SK-N-SH treated with all-trans-retinoic acid at 6 μM for 48 hours (cell line): ENCODE results near the gene TYRP1.

ENCODE experiments used
- ATAC-seq: fragments of 200-7000 bp; cut with Tn5 transposase; 3 replicates; pipeline ENCODE4 v1.9.1; 2020; ENCODE audit warnings: mild to moderate bottlenecking, moderate library complexity
- ARNTL ChIP-seq: fragments of 450-650 bp; formaldehyde crosslinking; IDR thresholded peaks from 2 replicates; pipeline ENCODE4 v1.5.0; 2020; ENCODE audit warnings: low read depth, mild to moderate bottlenecking, moderate library complexity, borderline replicate concordance
- BACH2 ChIP-seq: fragments of 250-450 bp; sonication (Bioruptor Pico); IDR thresholded peaks from 2 replicates; pipeline ENCODE4 v1.9.0; 2021; ENCODE audit warnings: mild to moderate bottlenecking, borderline replicate concordance
- CSDC2 ChIP-seq: fragments of 250-450 bp; sonication (Bioruptor Pico); IDR thresholded peaks from 2 replicates; pipeline ENCODE4 v1.5.0; 2020; ENCODE audit warnings: mild to moderate bottlenecking, moderate library complexity
- ESRRG ChIP-seq: fragments of 250-450 bp; sonication (Bioruptor Pico); IDR thresholded peaks from 2 replicates; pipeline ENCODE4 v1.6.1; 2021; ENCODE audit warnings: mild to moderate bottlenecking
- GLIS3 ChIP-seq: fragments of 250-450 bp; sonication (Bioruptor Pico); IDR thresholded peaks from 2 replicates; pipeline ENCODE4 v1.5.0; 2020; ENCODE audit warnings: mild to moderate bottlenecking, moderate library complexity
- ISL1 ChIP-seq: fragments of 250-450 bp; sonication (Bioruptor Pico); IDR thresholded peaks from 2 replicates; pipeline ENCODE4 v2.1.2; 2022; ENCODE audit warnings: mild to moderate bottlenecking, moderate library complexity
- OSR1 ChIP-seq: fragments of 250-450 bp; sonication (Bioruptor Pico); IDR thresholded peaks from 2 replicates; pipeline ENCODE4 v1.8.0; 2022; ENCODE audit warnings: moderate library complexity, mild to moderate bottlenecking, inconsistent platforms
- RARB ChIP-seq: fragments of 250-450 bp; sonication (Bioruptor Pico); IDR thresholded peaks from 2 replicates; pipeline ENCODE4 v1.8.0; 2021; ENCODE audit warnings: mild to moderate bottlenecking, moderate library complexity
- SNAI2 ChIP-seq: fragments of 250-450 bp; sonication (Bioruptor Pico); IDR thresholded peaks from 2 replicates; pipeline ENCODE4 v1.5.0; 2020; ENCODE audit warnings: mild to moderate bottlenecking, moderate library complexity
- TOX ChIP-seq: fragments of 250-450 bp; sonication (Bioruptor Pico); IDR thresholded peaks from 2 replicates; pipeline ENCODE4 v1.8.0; 2021; ENCODE audit warnings: mild to moderate bottlenecking, moderate library complexity, borderline replicate concordance
- ZFP3 ChIP-seq: fragments of 250-450 bp; sonication (Bioruptor Pico); IDR thresholded peaks from 2 replicates; pipeline ENCODE4 v1.5.0; 2020; ENCODE audit warnings: mild to moderate bottlenecking, moderate library complexity
- ZFP30 ChIP-seq: fragments of 450-650 bp; formaldehyde crosslinking; IDR thresholded peaks from 2 replicates; pipeline ENCODE4 v1.5.0; 2022; ENCODE audit warnings: mild to moderate bottlenecking, moderate library complexity
- ZNF565 ChIP-seq: fragments of 450-650 bp; formaldehyde crosslinking; conservative IDR thresholded peaks from 2 replicates; pipeline ENCODE4 v1.5.0; 2020; ENCODE audit warnings: low read depth, mild to moderate bottlenecking, moderate library complexity
- ZNF70 ChIP-seq: fragments of 450-650 bp; formaldehyde crosslinking; IDR thresholded peaks from 2 replicates; pipeline ENCODE4 v1.5.0; 2020; ENCODE audit warnings: mild to moderate bottlenecking, moderate library complexity
- ZNF8 ChIP-seq: fragments of 450-650 bp; formaldehyde crosslinking; IDR thresholded peaks from 2 replicates; pipeline ENCODE4 v1.5.0; 2020; ENCODE audit warnings: mild to moderate bottlenecking, moderate library complexity
- TF ChIP-seq, protein P1 (sequence below): fragments of 250-450 bp; sonication (Bioruptor Pico); IDR thresholded peaks from 2 replicates; pipeline ENCODE4 v1.5.0; 2020; ENCODE audit warnings: mild to moderate bottlenecking, moderate library complexity
- TF ChIP-seq, protein P2 (sequence below): fragments of 250-450 bp; sonication (Bioruptor Pico); IDR thresholded peaks from 2 replicates; pipeline ENCODE4 v1.5.1; 2021; ENCODE audit warnings: mild to moderate bottlenecking, moderate library complexity
- TF ChIP-seq, protein P3 (sequence below): fragments of 250-450 bp; sonication (Bioruptor Pico); IDR thresholded peaks from 2 replicates; pipeline ENCODE4 v1.8.0; 2020; ENCODE audit warnings: mild to moderate bottlenecking, moderate library complexity, borderline replicate concordance
- TF ChIP-seq, protein P4 (sequence below): fragments of 250-450 bp; sonication (Bioruptor Pico); IDR thresholded peaks from 2 replicates; pipeline ENCODE4 v1.5.1; 2020; ENCODE audit warnings: low read depth, mild to moderate bottlenecking, moderate library complexity
- TF ChIP-seq, protein P5 (sequence below): fragments of 250-450 bp; sonication (Bioruptor Pico); IDR thresholded peaks from 2 replicates; pipeline ENCODE4 v1.8.0; 2021; ENCODE audit warnings: low read depth, mild to moderate bottlenecking, moderate library complexity, borderline replicate concordance

The TYRP1 gene

DNA sequence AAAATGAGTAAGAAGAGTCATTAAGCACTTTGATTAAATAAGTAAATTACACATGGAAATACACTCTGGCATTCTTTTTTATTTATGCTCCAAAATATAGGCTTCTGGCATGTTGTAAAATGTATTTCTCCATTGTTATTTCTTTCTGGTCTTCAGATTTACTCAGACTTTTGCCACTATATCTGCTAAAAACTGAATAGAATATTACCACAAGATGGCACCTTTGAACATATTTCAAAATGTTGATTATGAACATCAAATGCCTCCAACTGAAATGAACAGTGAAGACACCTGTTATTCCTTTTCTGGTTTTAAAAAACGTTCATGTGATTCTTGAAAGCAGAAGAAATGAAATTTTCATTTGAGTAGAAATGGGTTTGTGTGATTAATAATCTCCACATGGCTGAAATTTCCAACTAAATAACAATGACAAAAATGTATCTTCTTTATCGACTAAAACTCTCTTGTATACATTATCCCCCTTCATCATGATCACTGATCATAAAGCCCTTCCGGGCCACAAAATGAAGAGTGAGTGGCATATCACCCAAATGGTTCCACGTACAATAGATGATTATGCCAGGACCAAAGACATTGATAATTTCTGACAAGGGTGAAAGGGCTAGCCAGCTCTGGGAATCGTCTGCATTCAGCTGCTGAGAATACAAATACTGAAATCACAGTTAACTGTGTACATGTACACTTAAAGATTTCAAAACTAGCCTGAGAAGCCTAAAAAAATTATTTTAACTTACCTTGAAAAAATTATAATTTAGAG lies 23.8 kb downstream of the TYRP1 start:
- ATAC-seq: no peak
- no peak for TF ChIP-seq ARNTL (CRISPR knock-in tag)
- TF ChIP-seq, protein P1, sequence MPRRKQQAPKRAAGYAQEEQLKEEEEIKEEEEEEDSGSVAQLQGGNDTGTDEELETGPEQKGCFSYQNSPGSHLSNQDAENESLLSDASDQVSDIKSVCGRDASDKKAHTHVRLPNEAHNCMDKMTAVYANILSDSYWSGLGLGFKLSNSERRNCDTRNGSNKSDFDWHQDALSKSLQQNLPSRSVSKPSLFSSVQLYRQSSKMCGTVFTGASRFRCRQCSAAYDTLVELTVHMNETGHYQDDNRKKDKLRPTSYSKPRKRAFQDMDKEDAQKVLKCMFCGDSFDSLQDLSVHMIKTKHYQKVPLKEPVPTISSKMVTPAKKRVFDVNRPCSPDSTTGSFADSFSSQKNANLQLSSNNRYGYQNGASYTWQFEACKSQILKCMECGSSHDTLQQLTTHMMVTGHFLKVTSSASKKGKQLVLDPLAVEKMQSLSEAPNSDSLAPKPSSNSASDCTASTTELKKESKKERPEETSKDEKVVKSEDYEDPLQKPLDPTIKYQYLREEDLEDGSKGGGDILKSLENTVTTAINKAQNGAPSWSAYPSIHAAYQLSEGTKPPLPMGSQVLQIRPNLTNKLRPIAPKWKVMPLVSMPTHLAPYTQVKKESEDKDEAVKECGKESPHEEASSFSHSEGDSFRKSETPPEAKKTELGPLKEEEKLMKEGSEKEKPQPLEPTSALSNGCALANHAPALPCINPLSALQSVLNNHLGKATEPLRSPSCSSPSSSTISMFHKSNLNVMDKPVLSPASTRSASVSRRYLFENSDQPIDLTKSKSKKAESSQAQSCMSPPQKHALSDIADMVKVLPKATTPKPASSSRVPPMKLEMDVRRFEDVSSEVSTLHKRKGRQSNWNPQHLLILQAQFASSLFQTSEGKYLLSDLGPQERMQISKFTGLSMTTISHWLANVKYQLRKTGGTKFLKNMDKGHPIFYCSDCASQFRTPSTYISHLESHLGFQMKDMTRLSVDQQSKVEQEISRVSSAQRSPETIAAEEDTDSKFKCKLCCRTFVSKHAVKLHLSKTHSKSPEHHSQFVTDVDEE (CRISPR knock-in tag): no peak
- no peak for TF ChIP-seq SNAI2
- TF ChIP-seq ZFP3: no peak
- TF ChIP-seq ZNF565 (CRISPR knock-in tag): no peak
- TF ChIP-seq, protein P2, sequence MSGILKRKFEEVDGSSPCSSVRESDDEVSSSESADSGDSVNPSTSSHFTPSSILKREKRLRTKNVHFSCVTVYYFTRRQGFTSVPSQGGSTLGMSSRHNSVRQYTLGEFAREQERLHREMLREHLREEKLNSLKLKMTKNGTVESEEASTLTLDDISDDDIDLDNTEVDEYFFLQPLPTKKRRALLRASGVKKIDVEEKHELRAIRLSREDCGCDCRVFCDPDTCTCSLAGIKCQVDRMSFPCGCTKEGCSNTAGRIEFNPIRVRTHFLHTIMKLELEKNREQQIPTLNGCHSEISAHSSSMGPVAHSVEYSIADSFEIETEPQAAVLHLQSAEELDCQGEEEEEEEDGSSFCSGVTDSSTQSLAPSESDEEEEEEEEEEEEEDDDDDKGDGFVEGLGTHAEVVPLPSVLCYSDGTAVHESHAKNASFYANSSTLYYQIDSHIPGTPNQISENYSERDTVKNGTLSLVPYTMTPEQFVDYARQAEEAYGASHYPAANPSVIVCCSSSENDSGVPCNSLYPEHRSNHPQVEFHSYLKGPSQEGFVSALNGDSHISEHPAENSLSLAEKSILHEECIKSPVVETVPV: no peak
- no peak for TF ChIP-seq OSR1 (CRISPR knock-in tag)
- TF ChIP-seq ZFP30 (CRISPR knock-in tag): no peak
- TF ChIP-seq RARB: no peak
- TF ChIP-seq, protein P3, sequence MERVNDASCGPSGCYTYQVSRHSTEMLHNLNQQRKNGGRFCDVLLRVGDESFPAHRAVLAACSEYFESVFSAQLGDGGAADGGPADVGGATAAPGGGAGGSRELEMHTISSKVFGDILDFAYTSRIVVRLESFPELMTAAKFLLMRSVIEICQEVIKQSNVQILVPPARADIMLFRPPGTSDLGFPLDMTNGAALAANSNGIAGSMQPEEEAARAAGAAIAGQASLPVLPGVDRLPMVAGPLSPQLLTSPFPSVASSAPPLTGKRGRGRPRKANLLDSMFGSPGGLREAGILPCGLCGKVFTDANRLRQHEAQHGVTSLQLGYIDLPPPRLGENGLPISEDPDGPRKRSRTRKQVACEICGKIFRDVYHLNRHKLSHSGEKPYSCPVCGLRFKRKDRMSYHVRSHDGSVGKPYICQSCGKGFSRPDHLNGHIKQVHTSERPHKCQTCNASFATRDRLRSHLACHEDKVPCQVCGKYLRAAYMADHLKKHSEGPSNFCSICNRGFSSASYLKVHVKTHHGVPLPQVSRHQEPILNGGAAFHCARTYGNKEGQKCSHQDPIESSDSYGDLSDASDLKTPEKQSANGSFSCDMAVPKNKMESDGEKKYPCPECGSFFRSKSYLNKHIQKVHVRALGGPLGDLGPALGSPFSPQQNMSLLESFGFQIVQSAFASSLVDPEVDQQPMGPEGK: no peak
- TF ChIP-seq ZNF70 (CRISPR knock-in tag): no peak
- TF ChIP-seq GLIS3 (CRISPR knock-in tag): no peak
- TF ChIP-seq, protein P4, sequence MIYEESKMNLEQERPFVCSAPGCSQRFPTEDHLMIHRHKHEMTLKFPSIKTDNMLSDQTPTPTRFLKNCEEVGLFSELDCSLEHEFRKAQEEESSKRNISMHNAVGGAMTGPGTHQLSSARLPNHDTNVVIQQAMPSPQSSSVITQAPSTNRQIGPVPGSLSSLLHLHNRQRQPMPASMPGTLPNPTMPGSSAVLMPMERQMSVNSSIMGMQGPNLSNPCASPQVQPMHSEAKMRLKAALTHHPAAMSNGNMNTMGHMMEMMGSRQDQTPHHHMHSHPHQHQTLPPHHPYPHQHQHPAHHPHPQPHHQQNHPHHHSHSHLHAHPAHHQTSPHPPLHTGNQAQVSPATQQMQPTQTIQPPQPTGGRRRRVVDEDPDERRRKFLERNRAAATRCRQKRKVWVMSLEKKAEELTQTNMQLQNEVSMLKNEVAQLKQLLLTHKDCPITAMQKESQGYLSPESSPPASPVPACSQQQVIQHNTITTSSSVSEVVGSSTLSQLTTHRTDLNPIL (CRISPR knock-in tag): no peak

DNA sequence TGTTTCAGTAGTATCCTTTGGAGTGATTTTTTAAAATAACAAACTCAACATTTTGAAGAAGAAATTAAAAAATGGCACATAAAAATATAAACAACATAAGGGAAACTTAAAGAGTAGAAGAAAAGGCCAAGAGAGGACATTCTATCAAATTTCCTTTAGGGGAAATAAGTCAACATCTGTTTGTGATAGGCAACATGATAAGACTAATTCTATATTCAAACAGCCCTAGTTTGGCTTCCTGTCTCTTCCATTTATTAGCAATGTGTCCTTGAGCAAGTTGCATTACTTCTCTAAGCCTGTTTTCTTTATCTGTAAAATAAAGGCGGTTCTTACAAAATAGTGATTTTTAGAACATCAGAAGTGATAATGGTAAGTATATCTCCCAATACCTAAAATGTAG lies 24.7 kb downstream of the TYRP1 start:
- TF ChIP-seq SNAI2 (no peak), ISL1 (CRISPR knock-in tag) (no peak), CSDC2 (CRISPR knock-in tag) (no peak), ZFP3 (no peak), TOX (no peak), RARB (no peak), BACH2 (CRISPR knock-in tag) (no peak), ZNF565 (CRISPR knock-in tag) (no peak)
- TF ChIP-seq, protein P3: no peak
- TF ChIP-seq, protein P2: no peak
- no peak for ATAC-seq

DNA sequence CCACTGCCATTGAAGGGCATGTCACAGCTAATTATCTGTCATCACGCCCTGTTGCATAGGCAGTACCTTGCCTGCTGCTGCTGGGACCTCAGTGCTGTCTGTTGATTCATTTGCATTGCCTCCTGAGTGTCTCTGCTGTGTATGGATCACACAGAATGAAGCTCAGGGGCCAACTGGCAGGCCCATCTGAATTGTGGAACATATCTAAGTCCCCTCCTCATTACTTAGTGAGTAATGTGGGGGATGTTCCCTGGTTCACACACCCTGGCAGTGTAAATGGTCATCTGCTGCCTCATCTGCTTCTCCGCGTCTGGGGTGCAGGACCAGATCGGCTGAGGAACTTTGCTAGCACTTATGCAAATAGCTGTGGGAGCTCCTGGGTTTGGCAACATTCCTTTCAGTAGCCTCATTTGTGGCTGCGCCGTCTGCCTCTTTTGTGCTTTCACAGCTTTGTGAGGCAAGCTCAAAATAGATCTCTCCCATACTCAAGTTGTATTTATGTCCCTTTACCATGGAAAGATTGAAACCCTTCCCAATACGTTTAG lies 25.4 kb downstream of the TYRP1 start:
- TF ChIP-seq, protein P5, sequence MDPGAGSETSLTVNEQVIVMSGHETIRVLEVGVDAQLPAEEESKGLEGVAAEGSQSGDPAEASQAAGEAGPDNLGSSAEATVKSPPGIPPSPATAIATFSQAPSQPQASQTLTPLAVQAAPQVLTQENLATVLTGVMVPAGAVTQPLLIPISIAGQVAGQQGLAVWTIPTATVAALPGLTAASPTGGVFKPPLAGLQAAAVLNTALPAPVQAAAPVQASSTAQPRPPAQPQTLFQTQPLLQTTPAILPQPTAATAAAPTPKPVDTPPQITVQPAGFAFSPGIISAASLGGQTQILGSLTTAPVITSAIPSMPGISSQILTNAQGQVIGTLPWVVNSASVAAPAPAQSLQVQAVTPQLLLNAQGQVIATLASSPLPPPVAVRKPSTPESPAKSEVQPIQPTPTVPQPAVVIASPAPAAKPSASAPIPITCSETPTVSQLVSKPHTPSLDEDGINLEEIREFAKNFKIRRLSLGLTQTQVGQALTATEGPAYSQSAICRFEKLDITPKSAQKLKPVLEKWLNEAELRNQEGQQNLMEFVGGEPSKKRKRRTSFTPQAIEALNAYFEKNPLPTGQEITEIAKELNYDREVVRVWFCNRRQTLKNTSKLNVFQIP (CRISPR knock-in tag): no peak
- TF ChIP-seq ZFP3 (no peak), BACH2 (CRISPR knock-in tag) (no peak), CSDC2 (CRISPR knock-in tag) (no peak), TOX (no peak), ZNF8 (no peak), ZFP30 (CRISPR knock-in tag) (no peak), ZNF70 (CRISPR knock-in tag) (no peak), ESRRG (CRISPR knock-in tag) (no peak)
- TF ChIP-seq, all 23 proteins: peak for 0
- ATAC-seq: no peak
